AG04450 (cell line): ENCODE results near the gene DGKH. TPM values are rescaled to one million over a fixed set of nuclear protein-coding genes. Genes with fewer than 3 reads are reported as not detected.

Experiments
- CTCF ChIA-PET: fragments of 300-600, 350-600 bp; formaldehyde crosslinking; extraction: SDS; loops from one replicate; lab custom pipeline; 2022; ENCODE audit warnings: antibody characterized with exemption, inconsistent platforms; lab: Charles Lee
- POLR2A ChIA-PET: fragments of 350-600 bp; formaldehyde crosslinking; extraction: SDS; loops from one replicate; lab custom pipeline; 2021; ENCODE audit warnings: antibody characterized with exemption, inconsistent platforms; lab: Yijun Ruan, JAX
- DNase-seq: peaks from one replicate; pipeline ENCODE4 v3.0.0-alpha.2; 2011; ENCODE audit warnings: low read depth, low spot score
- H3K27ac ChIP-seq: one replicate; pipeline ENCODE4 v1.5.1; 2012; ENCODE audit warnings: low read depth, low read length, control low read depth
- H3K27me3 ChIP-seq: one replicate; pipeline ENCODE4 v1.6.0; 2012; ENCODE audit warnings: low read length; ENCODE audit not compliant: control insufficient read depth, insufficient read depth
- H3K4me3 ChIP-seq: 2 replicates; pipeline ENCODE4 v1.5.1; 2011; ENCODE audit warnings: mild to moderate bottlenecking, low read depth, low read length, control low read depth
- H3K9me3 ChIP-seq: 2 replicates; pipeline ENCODE4 v1.5.1; 2012; ENCODE audit warnings: low read length; ENCODE audit not compliant: control insufficient read depth, insufficient read depth
- polyA plus RNA-seq: library from polyadenylated mRNA; depleted of rRNA; stranded (reverse); fragments of >200 nt; gene quantifications from 2 replicates; pipeline ENCODE4 v1.2.3, GENCODE V29; 2011
- TF ChIP-seq, protein P1 (sequence below): IDR thresholded peaks from 2 replicates; pipeline ENCODE4 v1.5.1; 2011; ENCODE audit warnings: low read depth, low read length, control low read depth, inconsistent platforms

DGKH gene
- polyA plus RNA-seq, 1 experiment = 4.3 TPM

GRCh38 chr13:42078128-42078808 is 29.8 kb downstream of the DGKH start:
- CTCF ChIA-PET = interaction anchor here (1.7 kb wide), 1 partner anchor 410 kb away, joined by 4 read pairs; no protein-coding TSS in a partner anchor
- TF ChIP-seq, protein P1, sequence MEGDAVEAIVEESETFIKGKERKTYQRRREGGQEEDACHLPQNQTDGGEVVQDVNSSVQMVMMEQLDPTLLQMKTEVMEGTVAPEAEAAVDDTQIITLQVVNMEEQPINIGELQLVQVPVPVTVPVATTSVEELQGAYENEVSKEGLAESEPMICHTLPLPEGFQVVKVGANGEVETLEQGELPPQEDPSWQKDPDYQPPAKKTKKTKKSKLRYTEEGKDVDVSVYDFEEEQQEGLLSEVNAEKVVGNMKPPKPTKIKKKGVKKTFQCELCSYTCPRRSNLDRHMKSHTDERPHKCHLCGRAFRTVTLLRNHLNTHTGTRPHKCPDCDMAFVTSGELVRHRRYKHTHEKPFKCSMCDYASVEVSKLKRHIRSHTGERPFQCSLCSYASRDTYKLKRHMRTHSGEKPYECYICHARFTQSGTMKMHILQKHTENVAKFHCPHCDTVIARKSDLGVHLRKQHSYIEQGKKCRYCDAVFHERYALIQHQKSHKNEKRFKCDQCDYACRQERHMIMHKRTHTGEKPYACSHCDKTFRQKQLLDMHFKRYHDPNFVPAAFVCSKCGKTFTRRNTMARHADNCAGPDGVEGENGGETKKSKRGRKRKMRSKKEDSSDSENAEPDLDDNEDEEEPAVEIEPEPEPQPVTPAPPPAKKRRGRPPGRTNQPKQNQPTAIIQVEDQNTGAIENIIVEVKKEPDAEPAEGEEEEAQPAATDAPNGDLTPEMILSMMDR = no peak

GRCh38 chr13:42083138-42083770 is 34.8 kb downstream of the DGKH start:
- no peak overlapping the region for H3K27ac ChIP-seq
- DNase-seq = no peak
- CTCF ChIA-PET = interaction anchor here (0.7 kb wide), 1 partner anchor 12 kb away, joined by 4 read pairs; no protein-coding TSS in a partner anchor
- POLR2A ChIA-PET = no interaction called here
- H3K27me3 ChIP-seq = no peaks in the 10 kb centered on the region
- TF ChIP-seq, protein P1 = no peak
- no peak overlapping the region for H3K4me3 ChIP-seq
- H3K9me3 ChIP-seq = 0 out of 2 replicates have a peak, but pooled peaks cover 5% of the 10 kb centered on the region

More at GRCh38 chr13:42078128-42078808, 29.8 kb downstream of the DGKH start:
- H3K4me3 ChIP-seq = no peak overlapping the region
- H3K27me3 ChIP-seq = no peaks in the 10 kb centered on the region
- no peak overlapping the region for H3K27ac ChIP-seq
- POLR2A ChIA-PET = no interaction called here
- DNase-seq = no peak
- no peaks in the 10 kb centered on the region for H3K9me3 ChIP-seq

DNA sequence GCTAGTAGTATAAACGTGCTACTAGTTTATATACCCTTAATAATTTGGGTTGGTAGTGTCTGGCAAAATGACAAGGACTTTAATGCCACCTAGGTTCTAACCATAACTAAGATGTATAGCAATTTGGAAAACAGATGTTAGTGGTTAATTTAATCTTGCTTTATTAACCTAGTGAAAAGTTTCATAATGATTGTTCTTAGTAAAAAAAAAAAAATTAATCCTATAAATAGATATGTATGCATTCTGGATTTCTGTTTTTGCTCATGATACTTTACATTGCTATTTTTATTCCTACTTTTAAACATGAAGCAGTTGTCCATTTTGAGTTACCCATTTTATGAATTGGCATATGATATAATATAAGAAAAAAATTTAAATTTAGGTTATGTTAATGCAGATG is 36.3 kb downstream of the DGKH start:
- Histone ChIP-seq H3K9me3 (0 out of 2 replicates have a peak, but pooled peaks cover 5% of the 10 kb centered on the region), H3K27me3 (no peaks in the 10 kb centered on the region), H3K27ac (no peak overlapping the region), H3K4me3 (no peak overlapping the region)
- POLR2A ChIA-PET = no interaction called here
- no peak for DNase-seq
- CTCF ChIA-PET = no interaction called here
- TF ChIP-seq, protein P1 = no peak

GRCh38 chr13:42086582-42086981 is 38.1 kb downstream of the DGKH start:
- CTCF ChIA-PET = no interaction called here
- peaks cover 5% of the 10 kb centered on the region; the same call in 1 of the 2 replicates for H3K9me3 ChIP-seq

More at GRCh38 chr13:42086582-42086981, 38.1 kb downstream of the DGKH start:
- POLR2A ChIA-PET = no interaction called here
- Histone ChIP-seq H3K27me3 (no peaks in the 10 kb centered on the region), H3K4me3 (no peak overlapping the region), H3K27ac (no peak overlapping the region)
- no peak for DNase-seq
- TF ChIP-seq, protein P1 = no peak
